ENCODE measurements around the gene C5. TPM values are rescaled to one million over a fixed set of nuclear protein-coding genes. Genes with fewer than 3 reads are reported as not detected.

Gene C5
- total RNA-seq, 1 donor, result 13.8 TPM

DNA sequence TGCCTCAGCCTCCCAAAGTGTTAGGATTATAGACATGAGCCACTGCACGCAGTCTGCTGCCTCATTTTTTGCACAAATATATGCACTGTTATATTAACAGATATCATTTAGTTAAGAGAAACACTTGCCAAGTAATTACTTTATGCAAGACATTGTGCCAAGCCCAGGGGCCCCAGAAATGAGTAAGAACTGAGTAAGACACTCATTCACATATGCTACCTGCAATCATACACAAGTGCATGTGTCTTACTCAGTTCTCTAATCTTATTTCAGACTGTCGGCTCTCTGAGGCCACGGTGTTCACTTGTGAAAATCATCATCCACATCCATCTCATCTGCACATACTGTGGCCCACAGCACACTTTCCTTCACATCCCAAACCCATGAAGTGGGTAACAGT is 139.4 kb downstream of the C5 start:
- no peak overlapping the region for H3K4me3 ChIP-seq (ENCODE audit: low read depth, low read length)
- TF ChIP-seq, protein P1, sequence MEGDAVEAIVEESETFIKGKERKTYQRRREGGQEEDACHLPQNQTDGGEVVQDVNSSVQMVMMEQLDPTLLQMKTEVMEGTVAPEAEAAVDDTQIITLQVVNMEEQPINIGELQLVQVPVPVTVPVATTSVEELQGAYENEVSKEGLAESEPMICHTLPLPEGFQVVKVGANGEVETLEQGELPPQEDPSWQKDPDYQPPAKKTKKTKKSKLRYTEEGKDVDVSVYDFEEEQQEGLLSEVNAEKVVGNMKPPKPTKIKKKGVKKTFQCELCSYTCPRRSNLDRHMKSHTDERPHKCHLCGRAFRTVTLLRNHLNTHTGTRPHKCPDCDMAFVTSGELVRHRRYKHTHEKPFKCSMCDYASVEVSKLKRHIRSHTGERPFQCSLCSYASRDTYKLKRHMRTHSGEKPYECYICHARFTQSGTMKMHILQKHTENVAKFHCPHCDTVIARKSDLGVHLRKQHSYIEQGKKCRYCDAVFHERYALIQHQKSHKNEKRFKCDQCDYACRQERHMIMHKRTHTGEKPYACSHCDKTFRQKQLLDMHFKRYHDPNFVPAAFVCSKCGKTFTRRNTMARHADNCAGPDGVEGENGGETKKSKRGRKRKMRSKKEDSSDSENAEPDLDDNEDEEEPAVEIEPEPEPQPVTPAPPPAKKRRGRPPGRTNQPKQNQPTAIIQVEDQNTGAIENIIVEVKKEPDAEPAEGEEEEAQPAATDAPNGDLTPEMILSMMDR (IDR thresholded peaks at IDR 0.05; ENCODE audit: insufficient read depth, low read length), result no peak
- no peak for DNase-seq (ENCODE audit: low read depth)

DNA sequence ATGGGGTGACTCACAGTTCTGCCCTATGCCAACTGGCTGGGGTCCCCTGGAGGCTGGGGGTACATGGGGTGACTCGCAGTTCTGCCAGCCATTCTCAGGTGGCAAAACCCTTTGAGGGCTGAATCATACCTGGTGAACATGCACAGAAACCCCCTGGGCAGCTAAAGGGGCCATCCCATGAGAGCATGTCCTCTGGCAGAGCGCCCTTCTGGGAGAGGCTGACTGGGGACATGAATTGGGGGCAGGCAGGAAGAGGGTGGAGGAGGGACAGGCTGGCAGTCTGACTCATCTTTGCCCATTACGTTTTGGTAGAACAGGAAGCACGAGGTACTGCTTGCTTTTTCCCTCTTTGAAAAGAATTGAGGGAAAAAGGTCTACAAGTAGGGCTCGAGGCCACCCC is 140.2 kb downstream of the C5 start:
- H3K4me3 ChIP-seq (ENCODE audit: low read depth, low read length), result no peak overlapping the region
- TF ChIP-seq, protein P1 (IDR thresholded peaks at IDR 0.05; ENCODE audit: insufficient read depth, low read length), result no peak
- DNase-seq (ENCODE audit: low read depth), result no peak

DNA sequence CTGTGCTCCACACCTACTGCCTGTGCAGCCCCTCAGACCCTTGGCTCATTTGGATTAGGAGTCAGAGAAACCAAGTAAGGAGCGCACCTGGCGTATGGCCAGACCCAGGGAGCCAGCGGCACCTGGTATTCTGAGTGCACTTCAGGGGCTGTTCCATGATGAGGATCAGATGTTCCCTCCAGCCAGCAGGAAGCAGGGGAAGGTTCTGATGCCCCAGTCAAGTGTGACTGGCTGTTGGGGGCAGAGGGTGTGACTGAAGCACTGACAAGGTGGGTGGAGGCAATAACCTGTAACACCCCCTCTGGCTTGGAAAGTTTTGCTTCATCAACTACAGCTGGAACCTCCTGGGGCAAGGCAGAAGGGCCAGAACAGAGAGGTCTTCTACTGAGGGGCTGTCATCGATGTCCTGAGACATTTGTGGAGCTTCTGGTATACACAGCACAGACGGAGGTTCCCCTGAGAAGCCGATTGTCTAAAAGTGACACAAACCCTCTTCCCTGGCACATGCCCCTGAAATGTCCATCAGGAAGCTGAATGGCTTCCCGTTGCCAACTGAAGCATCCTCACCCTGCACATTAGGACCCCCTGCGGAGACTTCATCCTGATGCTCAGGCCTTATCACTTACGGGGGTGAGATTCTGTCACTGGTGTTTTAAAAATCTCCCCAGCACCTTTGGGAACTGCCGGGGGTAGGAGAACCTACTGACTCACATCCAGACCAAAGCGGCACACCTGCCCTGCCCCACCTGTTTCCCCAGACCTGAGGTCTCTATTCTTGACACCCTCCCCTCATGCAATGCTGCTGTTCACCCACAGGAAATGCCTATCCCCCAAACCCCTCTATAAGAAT is 144.5 kb downstream of the C5 start:
- H3K4me3 ChIP-seq (ENCODE audit: low read depth, low read length), result no peak overlapping the region
- DNase-seq (ENCODE audit: low read depth), result no peak
- TF ChIP-seq, protein P1 (IDR thresholded peaks at IDR 0.05; ENCODE audit: insufficient read depth, low read length), result no peak

DNA sequence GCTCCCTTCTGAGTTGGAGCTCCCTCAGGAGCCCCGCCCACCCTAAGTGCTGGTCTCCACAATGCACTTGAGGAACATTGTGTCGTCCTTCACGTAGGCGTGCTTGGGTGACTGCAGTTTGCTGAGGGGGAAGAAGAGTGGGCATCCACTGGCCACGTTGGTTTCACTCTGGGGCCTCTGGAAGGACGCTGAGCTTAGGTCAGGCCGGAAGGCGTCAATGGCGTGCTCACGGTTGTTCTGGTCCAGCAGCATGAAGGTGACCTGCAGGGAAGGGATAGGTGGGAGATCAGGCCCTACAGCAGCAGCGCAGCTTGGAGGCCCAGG is 145.1 kb downstream of the C5 start:
- no peak overlapping the region for H3K4me3 ChIP-seq (ENCODE audit: low read depth, low read length)
- TF ChIP-seq, protein P1 (IDR thresholded peaks at IDR 0.05; ENCODE audit: insufficient read depth, low read length), result no peak
- no peak for DNase-seq (ENCODE audit: low read depth)

DNA sequence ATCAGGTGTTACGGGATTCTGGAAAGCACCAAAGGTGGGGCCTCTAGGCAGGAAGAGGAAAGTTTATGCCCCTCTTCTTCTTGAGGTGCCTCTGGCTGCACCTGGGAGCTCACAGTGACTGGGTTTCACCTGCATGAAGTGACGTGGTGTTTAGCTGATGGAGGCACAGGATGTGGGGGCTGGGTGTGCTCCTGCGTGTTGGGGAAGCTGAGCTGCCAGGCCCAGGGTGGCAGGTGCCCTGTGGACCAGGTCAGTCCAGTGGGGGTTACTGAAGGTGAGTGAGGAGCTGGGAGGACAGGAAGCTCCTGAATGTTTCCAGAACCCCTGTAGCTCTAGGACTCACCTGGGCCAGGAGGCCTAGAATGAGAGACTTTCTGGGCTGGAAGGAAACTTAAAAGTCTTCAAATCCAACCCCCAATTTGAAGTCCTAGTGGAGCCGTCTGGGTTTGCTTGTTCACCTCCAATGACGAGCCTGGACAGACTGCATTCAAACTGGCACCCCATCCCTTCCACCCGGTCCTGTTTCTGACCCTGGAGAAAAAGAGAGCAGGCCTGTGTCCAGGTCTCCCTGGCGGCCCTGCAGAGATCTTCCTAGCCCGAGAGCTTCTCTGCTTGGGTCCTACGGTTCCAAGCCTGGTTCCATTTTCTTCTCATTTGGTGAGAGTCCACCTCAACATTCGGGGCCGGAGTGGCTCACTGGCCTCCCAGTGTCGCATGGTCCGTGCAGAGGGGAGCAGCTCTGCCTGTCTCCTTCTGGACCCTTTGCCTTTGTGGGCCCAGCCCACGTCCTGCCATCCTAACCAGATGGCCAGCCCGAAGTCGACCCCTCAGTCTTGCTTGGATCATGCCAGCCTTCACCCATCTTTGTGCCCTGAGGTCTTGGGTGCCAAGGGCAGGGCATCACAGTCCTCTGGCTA is 145.8 kb downstream of the C5 start:
- TF ChIP-seq, protein P1 (IDR thresholded peaks at IDR 0.05; ENCODE audit: insufficient read depth, low read length), result no peak
- no peak for DNase-seq (ENCODE audit: low read depth)

DNA sequence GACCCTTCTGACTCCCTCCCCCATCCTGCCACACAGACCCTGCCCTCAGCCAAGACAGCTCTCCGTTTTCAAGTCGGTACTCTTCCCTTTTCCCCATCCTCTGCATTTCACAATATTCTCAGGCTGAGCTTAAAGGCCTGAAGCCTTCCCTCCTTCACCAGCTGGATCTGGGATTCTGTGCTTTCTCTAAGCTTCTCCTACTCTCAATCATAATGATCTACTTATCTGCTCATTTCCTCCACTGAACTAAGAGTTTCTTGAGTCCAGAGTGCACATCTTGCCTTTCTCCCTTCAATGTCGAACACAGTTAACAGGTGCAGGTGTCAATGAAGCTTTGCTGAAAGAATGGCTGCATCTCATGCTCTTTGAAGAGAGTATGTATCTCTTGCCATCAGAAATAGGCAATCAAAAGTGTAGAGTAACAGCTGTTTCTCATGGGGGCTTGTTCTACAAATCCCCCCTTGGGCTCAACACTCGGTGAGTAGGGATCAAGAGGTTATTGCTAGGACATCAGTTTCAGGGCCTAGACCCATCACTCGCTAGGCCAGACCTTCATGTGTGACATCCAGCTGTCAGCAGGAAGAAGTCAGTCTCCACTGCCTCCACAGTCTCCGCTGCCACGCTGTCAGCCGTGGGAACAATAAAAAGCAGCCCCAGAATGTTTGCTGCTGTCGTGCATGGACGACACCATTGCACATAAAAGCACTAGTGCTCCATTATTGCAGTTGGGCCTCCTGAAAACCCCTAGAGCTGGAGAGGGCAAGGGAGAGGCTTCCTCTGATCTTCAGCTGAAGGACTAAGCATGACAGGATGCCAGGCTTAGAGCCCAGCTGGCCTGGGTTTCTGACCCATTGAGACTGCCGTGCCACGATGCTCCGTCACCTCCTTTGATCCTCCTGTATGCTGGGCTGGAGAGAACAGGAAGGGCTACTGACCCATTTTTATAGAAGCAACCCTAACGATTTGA is 147.2 kb downstream of the C5 start:
- TF ChIP-seq, protein P1 (IDR thresholded peaks at IDR 0.05; ENCODE audit: insufficient read depth, low read length), result no peak
- DNase-seq (ENCODE audit: low read depth), result no peak
- no peak overlapping the region for H3K4me3 ChIP-seq (ENCODE audit: low read depth, low read length)

More for the DNA sequence above, 145.8 kb downstream of the C5 start:
- H3K4me3 ChIP-seq (ENCODE audit: low read depth, low read length), result no peak overlapping the region
